HEK293 (cell line): ENCODE data around the gene SLC37A4.
A peak's percentile ranks its signal among the peaks of the same experiment; 100 is the strongest.

ENCODE experiments used
- BCL11B ChIP-seq: fragments of 450-650 bp; formaldehyde crosslinking; IDR thresholded peaks from 2 replicates; pipeline ENCODE4 v1.5.1; 2016; ENCODE audit warnings: low read depth, missing biosample characterization, missing genetic modification characterization
- GLIS2 ChIP-seq: fragments of 450-650 bp; formaldehyde crosslinking; IDR thresholded peaks from 2 replicates; pipeline ENCODE4 v1.5.1; 2016; ENCODE audit warnings: missing biosample characterization, missing genetic modification characterization
- KLF1 ChIP-seq: fragments of 450-650 bp; formaldehyde crosslinking; IDR thresholded peaks from 2 replicates; pipeline ENCODE4 v1.5.1; 2016; ENCODE audit warnings: missing biosample characterization, missing genetic modification characterization
- KLF16 ChIP-seq: fragments of 450-650 bp; formaldehyde crosslinking; IDR thresholded peaks from 2 replicates; pipeline ENCODE4 v1.5.1; 2017; ENCODE audit warnings: missing biosample characterization, missing genetic modification characterization
- REPIN1 ChIP-seq: fragments of 450-650 bp; formaldehyde crosslinking; IDR thresholded peaks from 2 replicates; pipeline ENCODE4 v1.5.1; 2017; ENCODE audit warnings: missing biosample characterization, missing genetic modification characterization, low read depth
- SCRT1 ChIP-seq: fragments of 450-650 bp; formaldehyde crosslinking; IDR thresholded peaks from 2 replicates; pipeline ENCODE4 v1.5.1; 2016; ENCODE audit warnings: missing biosample characterization, missing genetic modification characterization, borderline replicate concordance
- SETDB1 ChIP-seq: IDR thresholded peaks from one replicate; pipeline ENCODE4 v1.6.1; 2017; ENCODE audit warnings: mild to moderate bottlenecking, low read length, moderate library complexity, mixed read lengths; ENCODE audit not compliant: insufficient read length
- SP3 ChIP-seq: fragments of 450-650 bp; formaldehyde crosslinking; IDR thresholded peaks from 2 replicates; pipeline ENCODE4 v1.5.1; 2016; ENCODE audit warnings: missing biosample characterization, missing genetic modification characterization
- YY2 ChIP-seq: fragments of 450-650 bp; formaldehyde crosslinking; IDR thresholded peaks from 2 replicates; pipeline ENCODE4 v1.5.1; 2016; ENCODE audit warnings: missing biosample characterization, missing genetic modification characterization
- ZBTB1 ChIP-seq: fragments of 450-650 bp; formaldehyde crosslinking; IDR thresholded peaks from 2 replicates; pipeline ENCODE4 v1.5.1; 2016; ENCODE audit warnings: missing biosample characterization, missing genetic modification characterization
- ZNF112 ChIP-seq: fragments of 450-650 bp; formaldehyde crosslinking; IDR thresholded peaks from 2 replicates; pipeline ENCODE4 v1.5.0; 2017; ENCODE audit warnings: missing biosample characterization, missing genetic modification characterization
- ZNF132 ChIP-seq: fragments of 450-650 bp; formaldehyde crosslinking; IDR thresholded peaks from 2 replicates; pipeline ENCODE4 v1.5.1; 2017; ENCODE audit warnings: missing biosample characterization, missing genetic modification characterization, borderline replicate concordance
- ZNF140 ChIP-seq: fragments of 450-650 bp; formaldehyde crosslinking; IDR thresholded peaks from 2 replicates; pipeline ENCODE4 v1.5.1; 2016; ENCODE audit warnings: missing biosample characterization, missing genetic modification characterization
- ZNF202 ChIP-seq: fragments of 450-650 bp; formaldehyde crosslinking; IDR thresholded peaks from 2 replicates; pipeline ENCODE4 v1.5.1; 2016; ENCODE audit warnings: missing biosample characterization, missing genetic modification characterization, borderline replicate concordance
- ZNF24 ChIP-seq: fragments of 450-650 bp; formaldehyde crosslinking; IDR thresholded peaks from 2 replicates; pipeline ENCODE4 v1.5.1; 2016; ENCODE audit warnings: missing biosample characterization, missing genetic modification characterization
- ZNF274 ChIP-seq, 2 experiments: fragments of 200-500 bp in 1 of 2; fragments of 450-650 bp in 1 of 2; sonication (Bioruptor generic) in 1 of 2; formaldehyde crosslinking in 1 of 2; IDR thresholded peaks; 2 replicates each; pipeline versions ENCODE4 v1.5.1 to v1.6.1; 2014 to 2016; ENCODE audit warnings: borderline replicate concordance in 1 of 2, inconsistent platforms in 1 of 2, low read length in 1 of 2, missing biosample characterization in 1 of 2, missing genetic modification characterization in 1 of 2
- ZNF292 ChIP-seq: fragments of 450-650 bp; formaldehyde crosslinking; IDR thresholded peaks from 2 replicates; pipeline ENCODE4 v1.5.1; 2016; ENCODE audit warnings: low read depth, missing biosample characterization, missing genetic modification characterization, borderline replicate concordance
- ZNF394 ChIP-seq: fragments of 450-650 bp; formaldehyde crosslinking; IDR thresholded peaks from 2 replicates; pipeline ENCODE4 v1.5.1; 2016; ENCODE audit warnings: missing biosample characterization, missing genetic modification characterization, mild to moderate bottlenecking, moderate library complexity, borderline replicate concordance
- ZNF433 ChIP-seq: fragments of 450-650 bp; formaldehyde crosslinking; IDR thresholded peaks from 2 replicates; pipeline ENCODE4 v1.5.1; 2016; ENCODE audit warnings: missing biosample characterization, missing genetic modification characterization, low read depth
- ZNF48 ChIP-seq: fragments of 450-650 bp; formaldehyde crosslinking; IDR thresholded peaks from 2 replicates; pipeline ENCODE4 v1.5.1; 2016; ENCODE audit warnings: missing biosample characterization, missing genetic modification characterization
- ZNF514 ChIP-seq: fragments of 450-650 bp; formaldehyde crosslinking; IDR thresholded peaks from 2 replicates; pipeline ENCODE4 v1.5.1; 2016; ENCODE audit warnings: missing biosample characterization, missing genetic modification characterization
- ZNF571 ChIP-seq: fragments of 450-650 bp; formaldehyde crosslinking; IDR thresholded peaks from 2 replicates; pipeline ENCODE4 v1.5.0; 2017; ENCODE audit warnings: missing biosample characterization, missing genetic modification characterization
- ZNF624 ChIP-seq: fragments of 450-650 bp; formaldehyde crosslinking; IDR thresholded peaks from 2 replicates; pipeline ENCODE4 v1.5.1; 2017; ENCODE audit warnings: missing biosample characterization, missing genetic modification characterization
- ZNF658 ChIP-seq: fragments of 450-650 bp; formaldehyde crosslinking; IDR thresholded peaks from 2 replicates; pipeline ENCODE4; 2016; ENCODE audit warnings: missing biosample characterization, missing genetic modification characterization
- ZNF792 ChIP-seq: fragments of 450-650 bp; formaldehyde crosslinking; IDR thresholded peaks from 2 replicates; pipeline ENCODE4 v1.5.1; 2016; ENCODE audit warnings: missing biosample characterization, missing genetic modification characterization
- ZNF830 ChIP-seq: fragments of 450-650 bp; IDR thresholded peaks from 2 replicates; pipeline ENCODE4 v1.5.0; 2018; ENCODE audit warnings: missing biosample characterization, missing genetic modification characterization, low read depth, mild to moderate bottlenecking, moderate library complexity
- TF ChIP-seq, protein P1 (sequence below): fragments of 450-650 bp; formaldehyde crosslinking; IDR thresholded peaks from 2 replicates; pipeline ENCODE4 v1.5.1; 2016; ENCODE audit warnings: missing biosample characterization, missing genetic modification characterization, low read depth
- TF ChIP-seq, protein P2 (sequence below): fragments of 450-650 bp; formaldehyde crosslinking; optimal IDR thresholded peaks from 2 replicates; pipeline ENCODE3; 2016; ENCODE audit warnings: missing biosample characterization, mild to moderate bottlenecking, missing genetic modification characterization
- TF ChIP-seq, protein P3 (sequence below): fragments of 450-650 bp; formaldehyde crosslinking; IDR thresholded peaks from 2 replicates; pipeline ENCODE4 v1.5.1; 2017; ENCODE audit warnings: missing biosample characterization, missing genetic modification characterization
- TF ChIP-seq, protein P4 (sequence below): fragments of 450-650 bp; formaldehyde crosslinking; IDR thresholded peaks from 2 replicates; pipeline ENCODE4 v1.5.1; 2016; ENCODE audit warnings: missing biosample characterization, missing genetic modification characterization
- TF ChIP-seq, protein P5 (sequence below): fragments of 450-650 bp; formaldehyde crosslinking; IDR thresholded peaks from 2 replicates; pipeline ENCODE4 v1.5.1; 2016; ENCODE audit warnings: missing biosample characterization, missing genetic modification characterization

SLC37A4 gene

DNA sequence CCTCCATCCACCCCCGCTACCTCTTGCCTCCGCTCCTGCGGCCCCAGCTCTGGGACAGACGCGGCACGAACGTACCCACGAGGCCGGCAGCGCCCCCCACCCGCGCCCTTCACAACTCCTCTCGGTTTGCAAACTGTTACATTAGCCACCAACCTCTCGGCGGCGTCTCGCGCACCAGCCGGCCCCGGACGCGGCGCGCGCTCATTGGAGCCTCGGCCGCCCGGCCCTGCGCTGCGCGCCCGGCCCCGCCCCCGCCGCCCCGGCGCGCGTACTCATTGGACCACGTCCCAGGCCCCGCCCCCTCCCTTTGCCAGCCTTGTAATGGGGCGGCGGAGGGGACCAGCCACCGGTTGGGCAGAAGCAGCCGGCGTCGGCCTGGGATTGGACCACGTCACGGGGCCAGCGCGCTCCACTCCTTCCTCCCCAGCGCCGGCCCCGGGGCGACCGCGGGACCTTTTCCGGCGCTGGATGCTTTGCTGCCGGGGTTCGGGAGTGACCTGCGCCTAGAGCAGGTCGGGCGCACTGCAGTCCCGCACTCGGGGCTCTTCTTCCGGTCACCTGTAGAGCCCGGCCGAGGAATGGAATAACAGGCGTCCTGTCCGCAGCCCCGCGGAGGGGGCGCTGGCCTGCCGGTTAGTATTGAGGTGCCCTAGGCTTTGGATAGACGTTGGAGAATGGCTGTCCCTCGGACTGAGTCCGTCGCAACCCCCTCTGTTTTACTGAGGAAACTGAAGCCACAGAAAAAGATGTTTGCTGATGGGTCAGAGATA lies 26.5 kb upstream of the SLC37A4 start, which contains the start of gene HYOU1 (continued):
- TF ChIP-seq BCL11B (tag by site-specific recombination): no peak
- peak; percentile 46; the same call in 1 of the 2 replicates for TF ChIP-seq SP3 (tag by site-specific recombination)
- no peak for TF ChIP-seq ZNF394 (tag by site-specific recombination)
- no peak for TF ChIP-seq SETDB1
- no peak for TF ChIP-seq KLF16 (tag by site-specific recombination)
- TF ChIP-seq ZNF48 (tag by site-specific recombination): no peak
- no peak for TF ChIP-seq ZNF433
- no peak for TF ChIP-seq ZNF830 (tag by site-specific recombination)
- no peak for TF ChIP-seq ZNF792 (tag by site-specific recombination)
- TF ChIP-seq SCRT1 (tag by site-specific recombination): no peak; the same call in 1 of the 2 replicates
- no peak for TF ChIP-seq REPIN1 (tag by site-specific recombination)
- TF ChIP-seq, protein P1, sequence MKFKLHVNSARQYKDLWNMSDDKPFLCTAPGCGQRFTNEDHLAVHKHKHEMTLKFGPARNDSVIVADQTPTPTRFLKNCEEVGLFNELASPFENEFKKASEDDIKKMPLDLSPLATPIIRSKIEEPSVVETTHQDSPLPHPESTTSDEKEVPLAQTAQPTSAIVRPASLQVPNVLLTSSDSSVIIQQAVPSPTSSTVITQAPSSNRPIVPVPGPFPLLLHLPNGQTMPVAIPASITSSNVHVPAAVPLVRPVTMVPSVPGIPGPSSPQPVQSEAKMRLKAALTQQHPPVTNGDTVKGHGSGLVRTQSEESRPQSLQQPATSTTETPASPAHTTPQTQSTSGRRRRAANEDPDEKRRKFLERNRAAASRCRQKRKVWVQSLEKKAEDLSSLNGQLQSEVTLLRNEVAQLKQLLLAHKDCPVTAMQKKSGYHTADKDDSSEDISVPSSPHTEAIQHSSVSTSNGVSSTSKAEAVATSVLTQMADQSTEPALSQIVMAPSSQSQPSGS (tag by site-specific recombination): no peak
- TF ChIP-seq, protein P2, sequence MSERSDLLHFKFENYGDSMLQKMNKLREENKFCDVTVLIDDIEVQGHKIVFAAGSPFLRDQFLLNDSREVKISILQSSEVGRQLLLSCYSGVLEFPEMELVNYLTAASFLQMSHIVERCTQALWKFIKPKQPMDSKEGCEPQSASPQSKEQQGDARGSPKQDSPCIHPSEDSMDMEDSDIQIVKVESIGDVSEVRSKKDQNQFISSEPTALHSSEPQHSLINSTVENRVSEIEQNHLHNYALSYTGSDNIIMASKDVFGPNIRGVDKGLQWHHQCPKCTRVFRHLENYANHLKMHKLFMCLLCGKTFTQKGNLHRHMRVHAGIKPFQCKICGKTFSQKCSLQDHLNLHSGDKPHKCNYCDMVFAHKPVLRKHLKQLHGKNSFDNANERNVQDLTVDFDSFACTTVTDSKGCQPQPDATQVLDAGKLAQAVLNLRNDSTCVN (tag by site-specific recombination): peak; percentile 90
- TF ChIP-seq ZNF112: no peak
- no peak for TF ChIP-seq ZNF514
- TF ChIP-seq, protein P3, sequence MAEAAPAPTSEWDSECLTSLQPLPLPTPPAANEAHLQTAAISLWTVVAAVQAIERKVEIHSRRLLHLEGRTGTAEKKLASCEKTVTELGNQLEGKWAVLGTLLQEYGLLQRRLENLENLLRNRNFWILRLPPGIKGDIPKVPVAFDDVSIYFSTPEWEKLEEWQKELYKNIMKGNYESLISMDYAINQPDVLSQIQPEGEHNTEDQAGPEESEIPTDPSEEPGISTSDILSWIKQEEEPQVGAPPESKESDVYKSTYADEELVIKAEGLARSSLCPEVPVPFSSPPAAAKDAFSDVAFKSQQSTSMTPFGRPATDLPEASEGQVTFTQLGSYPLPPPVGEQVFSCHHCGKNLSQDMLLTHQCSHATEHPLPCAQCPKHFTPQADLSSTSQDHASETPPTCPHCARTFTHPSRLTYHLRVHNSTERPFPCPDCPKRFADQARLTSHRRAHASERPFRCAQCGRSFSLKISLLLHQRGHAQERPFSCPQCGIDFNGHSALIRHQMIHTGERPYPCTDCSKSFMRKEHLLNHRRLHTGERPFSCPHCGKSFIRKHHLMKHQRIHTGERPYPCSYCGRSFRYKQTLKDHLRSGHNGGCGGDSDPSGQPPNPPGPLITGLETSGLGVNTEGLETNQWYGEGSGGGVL (tag by site-specific recombination): peak; percentile 8; the same call in 1 of the 2 replicates
- TF ChIP-seq, protein P4, sequence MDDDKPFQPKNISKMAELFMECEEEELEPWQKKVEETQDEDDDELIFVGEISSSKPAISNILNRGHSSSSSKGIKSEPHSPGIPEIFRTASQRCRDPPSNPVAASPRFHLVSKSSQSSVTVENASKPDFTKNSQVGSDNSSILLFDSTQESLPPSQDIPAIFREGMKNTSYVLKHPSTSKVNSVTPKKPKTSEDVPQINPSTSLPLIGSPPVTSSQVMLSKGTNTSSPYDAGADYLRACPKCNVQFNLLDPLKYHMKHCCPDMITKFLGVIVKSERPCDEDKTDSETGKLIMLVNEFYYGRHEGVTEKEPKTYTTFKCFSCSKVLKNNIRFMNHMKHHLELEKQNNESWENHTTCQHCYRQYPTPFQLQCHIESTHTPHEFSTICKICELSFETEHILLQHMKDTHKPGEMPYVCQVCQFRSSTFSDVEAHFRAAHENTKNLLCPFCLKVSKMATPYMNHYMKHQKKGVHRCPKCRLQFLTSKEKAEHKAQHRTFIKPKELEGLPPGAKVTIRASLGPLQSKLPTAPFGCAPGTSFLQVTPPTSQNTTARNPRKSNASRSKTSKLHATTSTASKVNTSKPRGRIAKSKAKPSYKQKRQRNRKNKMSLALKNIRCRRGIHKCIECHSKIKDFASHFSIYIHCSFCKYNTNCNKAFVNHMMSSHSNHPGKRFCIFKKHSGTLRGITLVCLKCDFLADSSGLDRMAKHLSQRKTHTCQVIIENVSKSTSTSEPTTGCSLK (tag by site-specific recombination): no peak
- TF ChIP-seq ZBTB1: no peak
- no peak for TF ChIP-seq ZNF202
- TF ChIP-seq, protein P5, sequence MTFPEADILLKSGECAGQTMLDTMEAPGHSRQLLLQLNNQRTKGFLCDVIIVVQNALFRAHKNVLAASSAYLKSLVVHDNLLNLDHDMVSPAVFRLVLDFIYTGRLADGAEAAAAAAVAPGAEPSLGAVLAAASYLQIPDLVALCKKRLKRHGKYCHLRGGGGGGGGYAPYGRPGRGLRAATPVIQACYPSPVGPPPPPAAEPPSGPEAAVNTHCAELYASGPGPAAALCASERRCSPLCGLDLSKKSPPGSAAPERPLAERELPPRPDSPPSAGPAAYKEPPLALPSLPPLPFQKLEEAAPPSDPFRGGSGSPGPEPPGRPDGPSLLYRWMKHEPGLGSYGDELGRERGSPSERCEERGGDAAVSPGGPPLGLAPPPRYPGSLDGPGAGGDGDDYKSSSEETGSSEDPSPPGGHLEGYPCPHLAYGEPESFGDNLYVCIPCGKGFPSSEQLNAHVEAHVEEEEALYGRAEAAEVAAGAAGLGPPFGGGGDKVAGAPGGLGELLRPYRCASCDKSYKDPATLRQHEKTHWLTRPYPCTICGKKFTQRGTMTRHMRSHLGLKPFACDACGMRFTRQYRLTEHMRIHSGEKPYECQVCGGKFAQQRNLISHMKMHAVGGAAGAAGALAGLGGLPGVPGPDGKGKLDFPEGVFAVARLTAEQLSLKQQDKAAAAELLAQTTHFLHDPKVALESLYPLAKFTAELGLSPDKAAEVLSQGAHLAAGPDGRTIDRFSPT (tag by site-specific recombination): peak; percentile 93
- TF ChIP-seq ZNF274 (IDR thresholded peaks at IDR 0.05; ENCODE audit: low read length): no peak
- no peak for TF ChIP-seq ZNF274 (tag by site-specific recombination; IDR thresholded peaks at IDR 0.05; ENCODE audit: borderline replicate concordance)
- TF ChIP-seq ZNF571 (tag by site-specific recombination): no peak
- TF ChIP-seq ZNF140 (tag by site-specific recombination): no peak
- TF ChIP-seq KLF1 (tag by site-specific recombination): no peak
- no peak for TF ChIP-seq YY2 (tag by site-specific recombination)
- TF ChIP-seq ZNF658 (tag by site-specific recombination): no peak
- no peak for TF ChIP-seq ZNF292 (tag by site-specific recombination)
- TF ChIP-seq GLIS2 (tag by site-specific recombination): no peak; the same call in 1 of the 2 replicates
- TF ChIP-seq ZNF624: no peak
- TF ChIP-seq ZNF24: 0 out of 2 replicates have a peak, but pooled peaks have one; percentile 52
- TF ChIP-seq ZNF132 (tag by site-specific recombination): no peak
